OCI-LY1 (cell line): ENCODE data around the gene ELOVL1.

Experiments used
- CTCF ChIP-seq: fragments of 200-600 bp; sonication (generic), shearing (Covaris generic); IDR thresholded peaks from 2 replicates; pipeline ENCODE4 v1.5.1; 2017; ENCODE audit warnings: mild to moderate bottlenecking, antibody characterized with exemption, low read length, moderate library complexity, mixed read lengths
- EZH2 ChIP-seq: fragments of 200-600 bp; sonication (generic), shearing (Covaris generic); IDR thresholded peaks from 2 replicates; pipeline ENCODE4 v1.8.0; 2017; ENCODE audit warnings: borderline replicate concordance, mixed run types, mild to moderate bottlenecking, antibody characterized with exemption, low read length, moderate library complexity, mixed read lengths

- TF ChIP-seq CTCF = no peak
- no peak for TF ChIP-seq EZH2
Observed at GRCh38 chr1:43360616-43361015, 7.2 kb downstream of the ELOVL1 start.
